Cardiac fibroblast (primary cell): ENCODE results near the gene LSM7.
"Not testable (repeated sequence)": the region's sequence is repeated elsewhere in the genome, so short reads cannot be mapped to it uniquely, and the experiment has no call there.

Experiments used
- DNase-seq, 2 donors: peaks; one replicate each; pipeline versions ENCODE4 v3.0.0 to v3.0.0-alpha.2; 2010; ENCODE audit warnings: low read depth in 2 of 2
- H3K4me3 ChIP-seq, 2 donors: replicated peaks in 1 of 2; 1 replicate in 1 of 2; 2 replicates in 1 of 2; pipeline ENCODE4 v1.5.1; 2011; ENCODE audit warnings: low read depth in 2 of 2, low read length in 2 of 2, mild to moderate bottlenecking in 2 of 2, moderate library complexity in 1 of 2
- TF ChIP-seq, protein P1 (sequence below): IDR thresholded peaks from one replicate; pipeline ENCODE4 v1.5.1; 2011; ENCODE audit warnings: low read depth, mild to moderate bottlenecking, low read length, inconsistent platforms

Gene LSM7

GRCh38 chr19:2354670-2355069, 26.3 kb upstream of the LSM7 start:
- H3K4me3 ChIP-seq = no peak overlapping the region
- no peak for DNase-seq
- TF ChIP-seq, protein P1, sequence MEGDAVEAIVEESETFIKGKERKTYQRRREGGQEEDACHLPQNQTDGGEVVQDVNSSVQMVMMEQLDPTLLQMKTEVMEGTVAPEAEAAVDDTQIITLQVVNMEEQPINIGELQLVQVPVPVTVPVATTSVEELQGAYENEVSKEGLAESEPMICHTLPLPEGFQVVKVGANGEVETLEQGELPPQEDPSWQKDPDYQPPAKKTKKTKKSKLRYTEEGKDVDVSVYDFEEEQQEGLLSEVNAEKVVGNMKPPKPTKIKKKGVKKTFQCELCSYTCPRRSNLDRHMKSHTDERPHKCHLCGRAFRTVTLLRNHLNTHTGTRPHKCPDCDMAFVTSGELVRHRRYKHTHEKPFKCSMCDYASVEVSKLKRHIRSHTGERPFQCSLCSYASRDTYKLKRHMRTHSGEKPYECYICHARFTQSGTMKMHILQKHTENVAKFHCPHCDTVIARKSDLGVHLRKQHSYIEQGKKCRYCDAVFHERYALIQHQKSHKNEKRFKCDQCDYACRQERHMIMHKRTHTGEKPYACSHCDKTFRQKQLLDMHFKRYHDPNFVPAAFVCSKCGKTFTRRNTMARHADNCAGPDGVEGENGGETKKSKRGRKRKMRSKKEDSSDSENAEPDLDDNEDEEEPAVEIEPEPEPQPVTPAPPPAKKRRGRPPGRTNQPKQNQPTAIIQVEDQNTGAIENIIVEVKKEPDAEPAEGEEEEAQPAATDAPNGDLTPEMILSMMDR = no peak

- TF ChIP-seq, protein P1 = no peak
- DNase-seq = no peak
- H3K4me3 ChIP-seq = no peak overlapping the region
Measured at GRCh38 chr19:2353887-2354592, 25.7 kb upstream of the LSM7 start.

- TF ChIP-seq, protein P1 = no peak
- DNase-seq = no peak
- no peak overlapping the region for H3K4me3 ChIP-seq
Measured at GRCh38 chr19:2353159-2353886, 24.9 kb upstream of the LSM7 start.

- H3K4me3 ChIP-seq = no peak overlapping the region
- TF ChIP-seq, protein P1 = no peak
- DNase-seq = no peak
Measured at GRCh38 chr19:2352121-2352520, 23.7 kb upstream of the LSM7 start.

GRCh38 chr19:2351591-2351990, 23.2 kb upstream of the LSM7 start:
- TF ChIP-seq, protein P1 = no peak
- no peak overlapping the region for H3K4me3 ChIP-seq
- no peak for DNase-seq

- H3K4me3 ChIP-seq = no peak overlapping the region
- no peak for DNase-seq
- TF ChIP-seq, protein P1 = no peak
Measured at GRCh38 chr19:2350656-2351055, 22.3 kb upstream of the LSM7 start.

DNA sequence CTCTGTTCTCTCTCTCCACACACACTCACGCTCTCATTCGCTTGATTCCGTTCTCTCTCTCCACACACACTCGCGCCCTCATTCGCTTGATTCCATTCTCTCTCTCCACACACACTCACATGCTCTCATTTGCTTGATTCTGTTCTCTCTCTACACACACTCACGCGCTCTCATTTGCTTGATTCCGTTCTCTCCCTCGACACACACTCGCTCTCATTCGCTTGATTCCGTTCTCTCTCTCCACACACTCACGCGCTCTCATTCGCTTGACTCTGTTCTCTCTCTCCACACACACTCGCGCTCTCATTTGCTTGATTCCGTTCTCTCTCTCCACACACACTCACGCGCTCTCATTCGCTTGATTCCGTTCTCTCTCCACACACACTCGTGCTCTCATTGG, 21.4 kb upstream of the LSM7 start:
- not testable (repeated sequence) for DNase-seq, H3K4me3 ChIP-seq
